ENCODE measurements around the gene PSMC3IP.
"Not testable (repeated sequence)": the region's sequence is repeated elsewhere in the genome, so short reads cannot be mapped to it uniquely, and the experiment has no call there.

Gene PSMC3IP

GRCh38 chr17:42577532-42578281 is at the start of gene PSMC3IP:
Gene PSMC3IP, minus strand, starts transcription at chr17:42577729. Its CDS starts 43 bp downstream, at chr17:42577686.
- peak; percentile 95 for DNase-seq (ENCODE audit: low spot score)

GRCh38 chr17:42623732-42624596 is 46.4 kb upstream of the PSMC3IP start:
- DNase-seq (ENCODE audit: low spot score) = peak; percentile 25

- no peak for DNase-seq (ENCODE audit: low spot score)
Measured at GRCh38 chr17:42623271-42623670, 45.7 kb upstream of the PSMC3IP start.

- DNase-seq (ENCODE audit: low spot score) = not testable (repeated sequence)
Measured at GRCh38 chr17:42621987-42622386, 44.5 kb upstream of the PSMC3IP start.

- DNase-seq (ENCODE audit: low spot score) = peak; percentile 46
Measured at GRCh38 chr17:42618442-42619150, 41.1 kb upstream of the PSMC3IP start.

- DNase-seq (ENCODE audit: low spot score) = no peak
Measured at GRCh38 chr17:42617956-42618431, 40.5 kb upstream of the PSMC3IP start.

GRCh38 chr17:42613699-42614295 is 36.3 kb upstream of the PSMC3IP start:
- no peak for DNase-seq (ENCODE audit: low spot score)

- DNase-seq (ENCODE audit: low spot score) = no peak
Measured at GRCh38 chr17:42612013-42612412, 34.5 kb upstream of the PSMC3IP start.

- not testable (repeated sequence) for DNase-seq (ENCODE audit: low spot score)
Measured at GRCh38 chr17:42609814-42610801, 32.6 kb upstream of the PSMC3IP start.

GRCh38 chr17:42609182-42609813 is 31.8 kb upstream of the PSMC3IP start, which contains the start of the genes RETREG3 and TUBG1:
Gene RETREG3, minus strand, starts transcription at chr17:42609374. Its CDS starts 50 bp downstream, at chr17:42609324.
Gene TUBG1, plus strand, starts transcription at chr17:42609683. Its CDS starts 55 bp downstream, at chr17:42609738.
- DNase-seq (ENCODE audit: low spot score) = peak; percentile 99

GRCh38 chr17:42608305-42609181 is 31.0 kb upstream of the PSMC3IP start:
- DNase-seq (ENCODE audit: low spot score) = peak; percentile 2

GRCh38 chr17:42607769-42608168 is 30.2 kb upstream of the PSMC3IP start:
- DNase-seq (ENCODE audit: low spot score) = no peak

- DNase-seq (ENCODE audit: low spot score) = no peak
Measured at GRCh38 chr17:42603318-42603717, 25.8 kb upstream of the PSMC3IP start.

- DNase-seq (ENCODE audit: low spot score) = no peak
Measured at GRCh38 chr17:42598905-42599304, 21.4 kb upstream of the PSMC3IP start.

- no peak for DNase-seq (ENCODE audit: low spot score)
Measured at GRCh38 chr17:42596386-42596785, 18.9 kb upstream of the PSMC3IP start.

- DNase-seq (ENCODE audit: low spot score) = no peak
Measured at GRCh38 chr17:42591411-42591810, 13.9 kb upstream of the PSMC3IP start.

GRCh38 chr17:42590886-42591285 is 13.4 kb upstream of the PSMC3IP start:
- DNase-seq (ENCODE audit: low spot score) = no peak

- no peak for DNase-seq (ENCODE audit: low spot score)
Measured at GRCh38 chr17:42586514-42587230, 9.1 kb upstream of the PSMC3IP start.

Data from kidney tubule cell (primary cell).